Esophagus muscularis mucosa (tissue), 4 donors: ENCODE measurements around the gene LRRC34.

ENCODE experiments used
- EP300 ChIP-seq: sonication (generic); formaldehyde crosslinking; IDR thresholded peaks from one replicate; pipeline ENCODE4 v1.6.1; 2017; ENCODE audit warnings: antibody characterized with exemption
- POLR2A ChIP-seq: fragments of 450-650 bp; IDR thresholded peaks from one replicate; pipeline ENCODE4 v1.6.1; 2017; ENCODE audit warnings: antibody characterized with exemption, moderate library complexity, mild to moderate bottlenecking, low read depth
- POLR2AphosphoS5 ChIP-seq, 2 donors: sonication (generic); formaldehyde crosslinking; IDR thresholded peaks; one replicate each; pipeline ENCODE4 v1.6.1; 2017; ENCODE audit warnings: antibody characterized with exemption in 2 of 2
- TF ChIP-seq, protein P1 (sequence below), 3 experiments: fragments of 200-600 bp in 2 of 3; fragments of 450-650 bp in 1 of 3; sonication (generic) in 2 of 3; IDR thresholded peaks; one replicate each; pipeline ENCODE4 v1.5.1; 2017 to 2019; ENCODE audit warnings: antibody characterized with exemption in 3 of 3, mild to moderate bottlenecking in 2 of 3, moderate library complexity in 1 of 3

DNA sequence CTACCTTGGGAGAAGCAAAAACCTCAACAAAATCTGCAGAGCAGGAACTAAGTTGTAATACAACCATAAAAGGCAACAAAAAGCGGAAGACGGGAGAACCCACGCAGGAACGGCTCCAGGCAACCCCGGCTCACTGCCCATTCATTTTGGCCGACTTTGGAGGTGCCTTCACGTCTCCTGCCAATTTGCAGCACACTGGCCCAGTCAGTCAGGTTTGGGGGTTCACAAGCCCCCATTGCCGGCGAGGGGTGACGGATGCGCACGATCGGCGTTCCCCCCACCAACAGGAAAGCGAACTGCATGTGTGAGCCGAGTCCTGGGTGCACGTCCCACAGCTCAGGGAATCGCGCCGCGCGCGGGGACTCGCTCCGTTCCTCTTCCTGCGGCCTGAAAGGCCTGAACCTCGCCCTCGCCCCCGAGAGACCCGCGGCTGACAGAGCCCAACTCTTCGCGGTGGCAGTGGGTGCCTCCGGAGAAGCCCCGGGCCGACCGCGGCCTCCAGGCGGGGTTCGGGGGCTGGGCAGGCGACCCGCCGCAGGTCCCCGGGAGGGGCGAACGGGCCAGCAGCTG is 48.3 kb downstream of the LRRC34 start:
- TF ChIP-seq, protein P1, sequence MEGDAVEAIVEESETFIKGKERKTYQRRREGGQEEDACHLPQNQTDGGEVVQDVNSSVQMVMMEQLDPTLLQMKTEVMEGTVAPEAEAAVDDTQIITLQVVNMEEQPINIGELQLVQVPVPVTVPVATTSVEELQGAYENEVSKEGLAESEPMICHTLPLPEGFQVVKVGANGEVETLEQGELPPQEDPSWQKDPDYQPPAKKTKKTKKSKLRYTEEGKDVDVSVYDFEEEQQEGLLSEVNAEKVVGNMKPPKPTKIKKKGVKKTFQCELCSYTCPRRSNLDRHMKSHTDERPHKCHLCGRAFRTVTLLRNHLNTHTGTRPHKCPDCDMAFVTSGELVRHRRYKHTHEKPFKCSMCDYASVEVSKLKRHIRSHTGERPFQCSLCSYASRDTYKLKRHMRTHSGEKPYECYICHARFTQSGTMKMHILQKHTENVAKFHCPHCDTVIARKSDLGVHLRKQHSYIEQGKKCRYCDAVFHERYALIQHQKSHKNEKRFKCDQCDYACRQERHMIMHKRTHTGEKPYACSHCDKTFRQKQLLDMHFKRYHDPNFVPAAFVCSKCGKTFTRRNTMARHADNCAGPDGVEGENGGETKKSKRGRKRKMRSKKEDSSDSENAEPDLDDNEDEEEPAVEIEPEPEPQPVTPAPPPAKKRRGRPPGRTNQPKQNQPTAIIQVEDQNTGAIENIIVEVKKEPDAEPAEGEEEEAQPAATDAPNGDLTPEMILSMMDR (IDR thresholded peaks at IDR 0.05): no peak
- TF ChIP-seq EP300: no peak
- TF ChIP-seq POLR2A: no peak
- peak in 1 of 2 donors; percentile 65 for TF ChIP-seq POLR2AphosphoS5 (IDR thresholded peaks at IDR 0.05)
